NCI-H2081 treated with DMSO at 0.1 percent for 48 hours (cell line): ENCODE results near the gene CD36.
A peak's percentile ranks its signal among the peaks of the same experiment; 100 is the strongest.

Source experiments
- DNase-seq: peaks from one replicate; lab custom pipeline; 2025; lab: John Stamatoyannopoulos, UW

The CD36 gene

GRCh38 chr7:80629023-80629422, 9.4 kb upstream of the CD36 start:
- DNase-seq = no peak

DNA sequence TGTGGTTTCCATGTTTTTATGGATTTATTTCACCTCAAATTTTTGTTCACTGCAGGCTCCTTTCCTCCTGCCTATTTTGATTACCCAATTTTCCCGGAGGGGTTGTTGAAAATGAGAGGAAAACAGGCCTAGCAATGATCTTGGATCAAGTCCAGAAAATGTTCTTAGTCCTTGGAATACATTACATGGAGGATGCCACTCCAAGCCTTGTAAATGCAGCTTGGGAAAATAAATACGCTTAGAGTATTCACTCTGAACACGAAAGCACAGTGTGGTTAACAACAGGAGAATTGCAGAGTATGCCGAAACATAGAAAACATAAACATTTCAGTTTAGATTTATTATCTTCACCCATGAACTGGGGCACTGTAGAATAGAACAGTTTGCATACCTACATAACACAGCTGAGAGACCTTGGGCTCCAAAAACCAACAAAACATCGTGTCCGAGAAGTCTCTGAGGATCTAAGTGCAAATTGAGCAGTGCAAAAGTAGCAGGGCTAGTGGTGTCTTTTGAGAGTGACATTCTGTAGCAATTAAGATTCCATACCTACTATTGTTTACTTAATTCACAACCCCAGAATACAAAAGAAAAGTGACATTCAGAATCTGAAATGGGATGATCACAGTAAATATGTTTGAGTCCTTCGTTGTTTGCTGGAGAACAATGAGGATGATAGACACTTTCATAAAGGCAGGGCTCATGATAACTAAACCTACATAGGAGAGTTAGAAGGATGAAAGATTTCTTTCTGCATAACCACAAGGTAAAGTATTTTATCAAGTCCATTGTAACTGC, 7.6 kb upstream of the CD36 start:
- peak; percentile 35 for DNase-seq

- DNase-seq = no peak
These were observed 7.0 kb upstream of the CD36 start for GRCh38 chr7:80631421-80631820.

DNA sequence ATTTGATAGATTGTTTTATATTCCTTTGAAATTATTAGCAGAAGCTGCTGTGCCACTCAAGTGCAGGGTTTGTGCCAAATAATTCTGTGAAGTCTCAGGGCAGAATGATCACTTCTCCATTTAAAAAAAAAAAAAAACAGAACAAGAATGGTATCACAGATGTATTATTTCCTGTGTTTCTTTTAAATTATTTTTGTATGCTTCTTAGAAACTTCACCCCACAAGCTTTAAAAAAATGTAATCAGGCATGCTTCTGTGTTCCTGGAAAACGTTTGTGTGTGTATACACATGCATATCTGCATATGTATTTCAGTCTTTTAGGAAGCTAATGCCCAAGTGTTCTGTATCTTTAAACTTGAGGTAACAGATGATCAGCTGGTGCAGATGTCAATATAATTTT, 6.3 kb upstream of the CD36 start:
- no peak for DNase-seq

DNA sequence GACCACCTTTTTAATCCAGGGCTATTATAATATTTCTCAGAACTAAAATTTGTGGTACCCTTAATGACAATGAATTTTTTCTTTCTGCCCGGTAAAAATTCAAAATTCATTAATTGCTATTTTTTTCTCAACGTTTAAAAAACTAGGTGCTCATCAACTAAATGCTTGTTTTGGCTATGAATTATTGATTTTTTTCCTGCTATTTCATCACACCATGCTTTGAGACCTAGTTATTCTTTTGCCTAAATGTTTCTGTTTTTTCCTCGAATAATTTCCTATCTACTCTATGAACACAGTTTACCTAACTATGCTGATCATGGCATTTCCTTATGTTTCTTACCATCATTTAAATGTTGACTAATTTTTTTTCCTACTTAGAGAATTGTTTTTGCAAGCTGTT, 5.6 kb upstream of the CD36 start:
- DNase-seq = no peak

DNA sequence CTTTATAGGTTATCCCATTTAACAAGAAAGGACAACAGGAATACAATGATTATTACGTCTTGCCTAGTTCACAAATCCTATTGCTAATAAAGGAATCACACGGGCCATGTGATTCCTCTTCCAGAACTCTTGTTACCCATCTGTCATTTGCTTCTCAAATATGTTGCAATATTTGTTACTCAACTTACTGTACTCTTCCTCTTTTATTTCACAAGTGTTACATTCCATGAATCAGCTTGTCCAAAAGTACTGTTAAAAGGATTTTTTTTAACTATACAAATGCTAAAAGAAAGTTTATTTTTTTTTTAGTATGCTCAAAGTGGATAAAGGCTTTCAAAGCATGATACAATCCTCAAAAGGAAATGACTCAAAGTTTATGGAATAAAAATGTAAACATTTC, 3.9 kb upstream of the CD36 start:
- DNase-seq = no peak

- no peak for DNase-seq
These were observed 2.9 kb upstream of the CD36 start for GRCh38 chr7:80635533-80635932.

GRCh38 chr7:80635998-80636397, 2.4 kb upstream of the CD36 start:
- DNase-seq = no peak

- DNase-seq = no peak
These were observed 1.7 kb upstream of the CD36 start for GRCh38 chr7:80636709-80637108.

DNA sequence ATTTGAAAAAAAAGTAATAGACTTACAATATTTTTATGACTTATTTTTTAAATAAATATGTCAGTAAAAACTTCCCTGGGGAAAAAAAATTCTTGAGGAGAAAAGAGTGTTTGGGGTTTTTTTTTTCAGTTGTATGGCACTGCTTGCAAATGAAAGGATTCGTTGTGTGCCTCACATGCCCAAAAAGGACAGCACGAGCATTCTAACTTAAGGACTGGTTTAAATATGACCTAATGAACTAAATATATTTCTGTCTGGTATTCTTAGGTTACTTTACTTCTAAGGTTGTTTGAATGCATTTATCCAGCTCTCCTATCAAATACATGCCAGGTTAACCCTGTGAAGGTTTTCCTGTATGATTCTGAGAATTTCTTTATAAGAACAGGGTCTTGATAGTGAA, 988 bp upstream of the CD36 start:
- no peak for DNase-seq

DNA sequence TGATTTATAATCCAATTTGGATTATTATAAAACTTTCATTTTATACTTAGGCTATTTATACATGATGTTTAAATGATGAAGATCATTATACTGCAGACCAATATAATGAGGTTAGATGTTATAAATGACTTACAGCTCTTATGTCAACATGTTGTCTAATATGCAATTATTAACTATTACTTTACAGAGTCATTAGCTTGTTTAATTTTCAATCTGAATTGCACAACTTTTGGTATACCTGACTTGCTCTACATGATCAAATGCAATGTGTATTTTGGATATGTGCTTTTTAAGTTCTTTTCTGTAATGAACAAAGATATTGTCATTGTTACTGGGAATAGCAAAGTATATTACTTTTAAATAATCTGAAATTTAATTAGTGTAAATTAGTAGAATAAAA, 569 bp downstream of the CD36 start:
- no peak for DNase-seq

GRCh38 chr7:80640846-80641245, 2.4 kb downstream of the CD36 start:
- no peak for DNase-seq

DNA sequence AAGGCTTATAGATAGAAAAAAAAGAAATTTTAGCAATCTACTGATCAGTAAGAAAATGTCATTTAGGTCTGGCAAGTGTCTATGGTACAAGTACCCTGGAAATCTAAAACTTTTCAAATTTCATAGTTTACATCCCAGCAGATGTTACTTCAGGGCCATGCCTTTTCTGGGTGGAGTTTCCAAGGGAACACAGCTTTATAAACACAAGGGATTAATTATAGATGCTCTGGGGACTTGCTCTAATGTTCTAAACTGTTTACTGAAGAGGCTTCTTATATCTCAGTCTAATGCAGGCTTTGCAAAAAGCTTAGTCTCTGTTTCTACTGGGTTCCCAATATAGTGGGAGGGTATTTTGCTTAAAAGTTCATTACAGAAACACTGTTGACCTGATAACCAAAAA, 3.1 kb downstream of the CD36 start:
- DNase-seq = no peak

DNA sequence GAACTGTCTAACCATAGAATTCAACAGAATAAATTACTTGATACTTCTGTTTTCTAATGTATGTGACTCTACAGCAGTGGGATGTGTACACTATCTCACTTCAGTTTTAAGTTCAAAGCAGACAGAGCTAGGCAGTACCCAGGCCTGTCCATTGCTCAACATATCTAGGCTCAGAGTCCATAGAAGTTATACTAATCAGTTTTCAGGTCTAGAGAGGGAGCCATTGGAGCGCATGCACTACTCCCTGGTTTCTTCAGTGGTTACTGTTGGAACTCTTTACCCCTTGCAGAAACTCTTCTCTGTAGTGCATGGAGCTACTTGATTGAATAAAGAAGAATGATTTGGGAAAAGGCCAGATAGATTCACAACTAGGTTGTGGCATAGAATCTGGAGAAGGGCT, 4.4 kb downstream of the CD36 start:
- no peak for DNase-seq

GRCh38 chr7:80643336-80643915, 5.0 kb downstream of the CD36 start:
- DNase-seq = no peak

DNA sequence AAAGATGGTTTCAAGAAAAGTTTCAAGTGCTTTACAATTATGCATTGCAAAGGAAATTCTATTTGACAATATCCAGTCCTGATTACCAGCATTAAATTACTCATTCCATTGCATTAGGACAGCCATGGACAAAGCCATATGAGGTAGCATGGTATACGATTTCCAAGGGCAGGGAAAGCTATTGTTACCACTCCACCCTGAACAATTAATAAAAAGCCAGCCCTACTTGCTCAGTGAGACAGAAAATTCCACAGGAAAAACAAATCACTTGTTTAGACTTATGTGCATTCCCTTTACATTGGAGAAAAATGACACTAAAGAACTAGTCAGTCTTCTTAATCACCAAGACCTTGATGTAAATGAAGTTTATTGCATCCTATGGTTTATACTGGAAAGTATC, 5.6 kb downstream of the CD36 start:
- DNase-seq = no peak

- DNase-seq = no peak
These were observed 7.8 kb downstream of the CD36 start for GRCh38 chr7:80646083-80646865.

GRCh38 chr7:80647436-80647835, 9.0 kb downstream of the CD36 start:
- no peak for DNase-seq

DNA sequence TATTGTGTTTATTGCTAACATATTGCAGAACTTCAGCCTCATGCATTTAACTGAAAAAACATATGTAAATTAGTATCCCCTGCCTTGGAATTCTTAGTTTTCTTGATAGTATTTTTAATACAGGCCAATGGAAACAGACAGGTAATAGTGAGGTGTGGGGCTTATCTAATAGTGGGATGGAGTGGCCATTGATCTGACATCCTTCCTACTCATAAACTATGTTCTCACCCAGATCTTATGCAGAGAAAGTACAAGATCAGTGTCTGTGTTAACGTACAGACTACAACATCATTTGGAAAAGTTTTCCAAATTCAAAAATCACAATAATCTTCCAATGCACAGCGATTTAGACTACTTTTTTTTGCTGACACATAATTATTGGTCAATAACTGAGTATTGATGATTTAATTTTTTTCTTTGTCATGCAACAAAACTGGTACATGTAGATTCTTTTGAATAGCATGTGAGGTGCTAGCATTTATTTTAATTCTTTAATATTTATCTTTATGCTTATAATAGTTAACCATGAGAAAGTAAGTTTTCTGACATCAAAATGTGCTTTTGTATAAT, 9.7 kb downstream of the CD36 start:
- DNase-seq = no peak

- no peak for DNase-seq
These were observed 10.6 kb downstream of the CD36 start for GRCh38 chr7:80649011-80649410.

DNA sequence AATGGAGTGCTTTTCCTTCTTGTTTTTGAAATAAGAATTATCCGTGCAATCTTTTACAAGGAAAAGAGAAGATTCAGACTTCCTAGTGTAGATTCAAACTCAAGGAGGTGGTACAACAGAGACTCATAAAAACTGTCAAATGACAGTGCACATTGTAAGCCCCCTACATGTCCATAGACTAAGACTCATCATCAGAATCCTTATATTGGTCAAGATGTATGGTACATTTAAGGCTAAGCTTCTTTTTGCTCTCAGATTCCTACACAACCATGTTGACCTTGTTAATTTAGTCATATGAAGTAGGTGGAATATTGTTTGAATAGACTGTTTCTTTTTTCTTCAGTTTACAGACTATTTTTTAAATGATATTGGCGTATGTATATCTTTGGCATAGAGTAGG, 11.6 kb downstream of the CD36 start:
- DNase-seq = no peak

DNA sequence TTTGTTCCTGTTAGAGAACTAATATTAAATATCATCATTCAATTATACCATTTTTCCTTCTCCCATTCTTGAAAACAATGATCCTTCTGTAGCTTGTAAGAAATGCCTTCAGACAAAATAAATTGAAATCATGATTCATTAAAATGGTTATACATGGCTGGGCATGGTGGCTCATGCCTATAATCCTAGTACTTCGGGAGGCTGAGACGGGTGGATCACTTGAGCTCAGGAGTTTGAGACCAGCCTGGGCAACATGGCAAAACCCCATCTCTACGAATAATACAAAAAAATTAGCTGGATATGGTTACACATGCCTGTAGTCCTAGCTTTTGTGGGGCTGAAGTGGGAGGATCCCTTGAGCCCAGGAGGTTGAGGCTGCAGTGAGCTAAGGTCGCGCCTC, 13.0 kb downstream of the CD36 start:
- DNase-seq = no peak

DNA sequence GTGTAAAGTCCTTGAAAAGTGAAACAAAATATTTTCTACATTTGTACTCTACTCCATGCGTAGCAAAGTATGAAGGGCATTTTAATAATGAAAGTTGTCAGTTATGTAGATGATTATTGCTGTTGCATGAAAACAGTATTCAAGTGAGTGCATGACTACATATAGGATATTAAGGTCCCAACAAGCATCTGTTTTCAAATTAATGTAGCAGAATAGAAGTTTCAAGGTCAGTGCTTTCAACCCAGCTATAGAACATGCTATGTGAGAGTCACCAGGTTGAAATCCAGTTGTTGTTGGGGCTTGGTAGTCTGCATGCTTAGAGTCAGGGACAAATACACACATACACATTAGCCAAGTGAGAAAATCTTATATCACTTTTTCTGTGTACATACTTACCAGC, 14.8 kb downstream of the CD36 start:
- no peak for DNase-seq
